ENCODE measurements around the gene IFNE. TPM values are rescaled to one million over a fixed set of nuclear protein-coding genes. Genes with fewer than 3 reads are reported as not detected.

The IFNE gene
- total RNA-seq, 1 experiment from 2014 or later, result not detected

GRCh38 chr9:21477466-21477865, 4.6 kb downstream of the IFNE start:
- Histone ChIP-seq H3K79me1 (ENCODE audit: insufficient read depth, low read depth, low read length, poor library complexity, severe bottlenecking) (no peaks in the 10 kb centered on the region), H4K91ac (ENCODE audit: insufficient read length, low read depth, low read length) (no peak overlapping the region), H3K18ac (ENCODE audit: insufficient read length, low read depth, low read length) (no peak overlapping the region), H3K56ac (ENCODE audit: insufficient read length, low read depth, low read length) (no peak overlapping the region), H3T11ph (ENCODE audit: low read length) (no peak overlapping the region), H3K14ac (ENCODE audit: insufficient read depth, low read length) (no peak overlapping the region), H3K9me3 (ENCODE audit: control insufficient read depth, low read depth, low read length) (no peaks in the 10 kb centered on the region), H3K4ac (ENCODE audit: low read depth, low read length) (no peak overlapping the region), H4K5ac (ENCODE audit: insufficient read length, low read depth, low read length) (no peak overlapping the region), H3K23ac (ENCODE audit: insufficient read length, low read depth, low read length) (no peak overlapping the region), H2AFZ (ENCODE audit: low read length) (no peak overlapping the region), H3K79me2 (ENCODE audit: insufficient read depth, low read length) (no peaks in the 10 kb centered on the region), H2BK15ac (ENCODE audit: low read depth, low read length) (no peak overlapping the region), H3K27ac (ENCODE audit: insufficient read length, low read depth, low read length) (no peak overlapping the region), H4K20me1 (ENCODE audit: control insufficient read depth, insufficient read depth, insufficient read length) (no peaks in the 10 kb centered on the region), H2BK20ac (ENCODE audit: low read depth, low read length, poor library complexity, severe bottlenecking) (no peak overlapping the region), H3K4me2 (ENCODE audit: insufficient read depth, insufficient read length, low read length) (no peak overlapping the region), H3K23me2 (ENCODE audit: insufficient read length, low read depth, low read length, poor library complexity, severe bottlenecking) (no peaks in the 10 kb centered on the region), H2BK12ac (ENCODE audit: insufficient read length, low read depth, low read length) (no peak overlapping the region), H2BK5ac (ENCODE audit: insufficient read length, low read length) (no peak overlapping the region), H4K8ac (replicated peaks; ENCODE audit: insufficient read length, low read depth, low read length) (no peak overlapping the region), H2BK120ac (ENCODE audit: low read depth, low read length, poor library complexity, severe bottlenecking) (no peak overlapping the region), H2AK5ac (ENCODE audit: insufficient read length, low read length) (no peak overlapping the region), H3K9ac (ENCODE audit: extremely low read depth, insufficient read length, low read length) (no peak overlapping the region), H3K4me1 (ENCODE audit: insufficient read depth, low read length) (no peaks in the 10 kb centered on the region), H3K27me3 (ENCODE audit: insufficient read depth, low read length) (no peaks in the 10 kb centered on the region)
- Mint-ChIP-seq H3K27me3 (ENCODE audit: low read depth) (no peaks in the 10 kb centered on the region), H3K4me3 (no peak overlapping the region), H3K9me3 (no peaks in the 10 kb centered on the region), H3K4me1 (no peaks in the 10 kb centered on the region), H3K27ac (no peak overlapping the region), H3K36me3 (ENCODE audit: insufficient read depth in 1 of 3, low read depth in 3 of 3) (no peaks in the 10 kb centered on the region)
- no peak for TF ChIP-seq CTCF (conservative IDR thresholded peaks at IDR 0.05)
- DNase-seq, result no peak
- no CpG with 5 or more reads among the region's 2 CpGs for WGBS (ENCODE audit: extremely low coverage, insufficient read length, low lambda C conversion rate)
